Breast epithelium (tissue), 4 donors: ENCODE measurements around the gene RPH3AL. TPM values are rescaled to one million over a fixed set of nuclear protein-coding genes. Genes with fewer than 3 reads are reported as not detected.

Experiments
- DNase-seq, 2 donors: peaks; one replicate each; pipeline ENCODE4 v3.0.0-alpha.2; 2019; ENCODE audit warnings: low spot score in 2 of 2
- H3K27ac ChIP-seq, 2 donors: fragments of 200-600 bp; sonication (generic) in 1 of 2; one replicate each; pipeline ENCODE4 v1.5.1; 2016 to 2019; ENCODE audit warnings: mild to moderate bottlenecking in 1 of 2
- H3K27me3 ChIP-seq, 2 donors: fragments of 200-600 bp; sonication (generic) in 1 of 2; one replicate each; pipeline versions ENCODE4 v1.5.1 to v1.6.0; 2017 to 2019; ENCODE audit warnings: control low read depth in 1 of 2, mild to moderate bottlenecking in 1 of 2
- H3K36me3 ChIP-seq: fragments of 200-600 bp; one replicate; pipeline ENCODE4 v1.5.1; 2019
- H3K4me1 ChIP-seq, 2 donors: fragments of 200-600 bp; sonication (generic); one replicate each; pipeline ENCODE4 v1.5.1; 2016 to 2019; ENCODE audit warnings: control low read depth in 1 of 2
- H3K4me3 ChIP-seq, 3 donors: fragments of 200-600 bp; sonication (generic); 1 replicate in 2 of 3; 2 replicates in 1 of 3; pipeline ENCODE4 v1.5.1; 2016 to 2019; ENCODE audit warnings: mild to moderate bottlenecking in 3 of 3, moderate library complexity in 2 of 3
- H3K9me3 ChIP-seq, 2 donors: fragments of 200-600 bp; sonication (generic) in 1 of 2; one replicate each; pipeline ENCODE4 v1.5.1; 2016 to 2019; ENCODE audit warnings: control low read depth in 1 of 2
- POLR2A ChIP-seq: fragments of 450-650 bp; IDR thresholded peaks from one replicate; pipeline ENCODE4 v1.6.1; 2016; ENCODE audit warnings: antibody characterized with exemption, mild to moderate bottlenecking, moderate library complexity
- POLR2AphosphoS5 ChIP-seq, 3 donors: sonication (generic); formaldehyde crosslinking; IDR thresholded peaks; one replicate each; pipeline ENCODE4 v1.6.1; 2017; ENCODE audit warnings: antibody characterized with exemption in 3 of 3
- intact Hi-C: fragments of 100-400 bp; cut with DNase I; formaldehyde crosslinking; loops from one replicate; pipeline ENCODE4 v1.15.1; 2023; ENCODE audit warnings: low total_unique reads
- total RNA-seq, 3 donors: library from RNA; depleted of rRNA; stranded (reverse); fragments of >200 nt; gene quantifications; one replicate each; pipeline ENCODE4 v1.1.0, GENCODE V29; 2016
- TF ChIP-seq, protein P1 (sequence below), 3 donors: fragments of 450-650 bp; IDR thresholded peaks; one replicate each; pipeline ENCODE4 v1.5.1; 2016 to 2017; ENCODE audit warnings: antibody characterized with exemption in 3 of 3, mild to moderate bottlenecking in 3 of 3, moderate library complexity in 3 of 3

Gene RPH3AL
- total RNA-seq, 3 donors from 2014 or later = 9.6 to 15.7 (median 15.4) TPM

DNA sequence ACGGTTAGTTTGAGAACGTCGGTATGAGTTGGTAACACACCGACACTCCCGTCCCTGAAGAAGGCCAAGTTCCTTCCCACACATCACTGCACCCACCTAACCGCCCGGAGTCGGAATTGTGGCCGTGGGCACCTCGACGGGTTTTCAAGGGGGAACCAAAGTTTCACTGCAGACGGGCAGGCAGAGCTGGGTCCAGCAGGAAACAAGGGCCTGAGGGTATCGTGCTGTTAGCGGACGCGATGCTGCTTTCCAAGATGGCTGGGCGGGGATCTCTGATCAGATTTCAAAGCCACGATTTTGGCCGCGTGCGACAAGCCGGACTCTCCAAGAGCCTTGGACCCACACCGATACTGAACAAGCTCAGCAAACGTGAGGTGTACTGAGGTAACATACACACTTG, 88.8 kb downstream of the RPH3AL start:
- no peak overlapping the region for H3K27ac ChIP-seq
- no peaks in the 10 kb centered on the region for H3K27me3 ChIP-seq
- intact Hi-C loops = no loop called here
- peak; percentile 13 to 45 for DNase-seq
- no peak overlapping the region for H3K4me3 ChIP-seq
- no peaks in the 10 kb centered on the region for H3K4me1 ChIP-seq
- TF ChIP-seq, protein P1, sequence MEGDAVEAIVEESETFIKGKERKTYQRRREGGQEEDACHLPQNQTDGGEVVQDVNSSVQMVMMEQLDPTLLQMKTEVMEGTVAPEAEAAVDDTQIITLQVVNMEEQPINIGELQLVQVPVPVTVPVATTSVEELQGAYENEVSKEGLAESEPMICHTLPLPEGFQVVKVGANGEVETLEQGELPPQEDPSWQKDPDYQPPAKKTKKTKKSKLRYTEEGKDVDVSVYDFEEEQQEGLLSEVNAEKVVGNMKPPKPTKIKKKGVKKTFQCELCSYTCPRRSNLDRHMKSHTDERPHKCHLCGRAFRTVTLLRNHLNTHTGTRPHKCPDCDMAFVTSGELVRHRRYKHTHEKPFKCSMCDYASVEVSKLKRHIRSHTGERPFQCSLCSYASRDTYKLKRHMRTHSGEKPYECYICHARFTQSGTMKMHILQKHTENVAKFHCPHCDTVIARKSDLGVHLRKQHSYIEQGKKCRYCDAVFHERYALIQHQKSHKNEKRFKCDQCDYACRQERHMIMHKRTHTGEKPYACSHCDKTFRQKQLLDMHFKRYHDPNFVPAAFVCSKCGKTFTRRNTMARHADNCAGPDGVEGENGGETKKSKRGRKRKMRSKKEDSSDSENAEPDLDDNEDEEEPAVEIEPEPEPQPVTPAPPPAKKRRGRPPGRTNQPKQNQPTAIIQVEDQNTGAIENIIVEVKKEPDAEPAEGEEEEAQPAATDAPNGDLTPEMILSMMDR (IDR thresholded peaks at IDR 0.05) = no peak
- TF ChIP-seq POLR2AphosphoS5 (IDR thresholded peaks at IDR 0.05) (no peak), POLR2A (no peak)
- H3K9me3 ChIP-seq = no peaks in the 10 kb centered on the region
- H3K36me3 ChIP-seq = no peaks in the 10 kb centered on the region

DNA sequence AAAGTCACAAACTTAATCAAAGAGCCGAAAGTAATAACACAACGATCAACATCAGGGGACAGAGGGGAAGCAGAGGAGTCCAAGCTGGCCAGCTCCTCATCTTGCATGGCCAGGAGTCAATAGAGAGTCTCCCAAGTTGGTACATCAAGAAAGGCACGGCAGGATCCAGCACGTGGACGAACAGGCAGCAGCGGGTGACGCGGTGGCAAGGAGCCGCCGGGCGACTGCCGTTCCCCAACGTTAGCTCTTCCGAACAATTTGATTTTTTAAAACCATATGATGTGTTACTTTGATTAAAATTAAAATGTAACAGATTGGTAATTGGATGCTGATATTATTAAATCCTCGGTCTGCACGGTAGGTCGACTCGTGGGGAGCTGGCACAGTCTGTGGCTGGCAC, 89.3 kb downstream of the RPH3AL start:
- DNase-seq = peak; percentile 6 to 17
- TF ChIP-seq POLR2AphosphoS5 (IDR thresholded peaks at IDR 0.05) (no peak), POLR2A (no peak)
- TF ChIP-seq, protein P1 (IDR thresholded peaks at IDR 0.05) = no peak
- Histone ChIP-seq H3K36me3 (no peaks in the 10 kb centered on the region), H3K27me3 (no peaks in the 10 kb centered on the region), H3K9me3 (no peaks in the 10 kb centered on the region), H3K4me1 (no peaks in the 10 kb centered on the region), H3K4me3 (no peak overlapping the region), H3K27ac (no peak overlapping the region)
- intact Hi-C loops = no loop called here

DNA sequence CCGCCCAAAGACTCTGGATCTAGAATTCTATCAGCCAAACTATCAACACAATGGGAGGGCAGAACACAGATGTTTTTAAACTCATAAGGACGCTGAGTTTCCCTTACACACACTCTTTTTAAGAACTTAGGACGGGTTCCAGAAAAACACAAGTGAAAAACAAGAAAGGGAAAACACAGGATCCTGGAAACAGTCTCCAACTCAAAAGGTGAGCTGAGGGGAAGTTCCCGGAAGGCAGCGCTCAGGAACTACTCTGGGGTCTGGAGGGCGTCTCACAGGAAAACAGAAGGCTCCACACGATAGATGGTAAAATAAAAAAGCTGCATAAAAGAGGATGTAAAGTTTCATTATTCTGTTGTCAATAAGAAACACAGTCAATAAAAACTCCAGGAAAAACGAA, 91.0 kb downstream of the RPH3AL start:
- H3K27me3 ChIP-seq = no peaks in the 10 kb centered on the region
- no peaks in the 10 kb centered on the region for H3K36me3 ChIP-seq
- no peak for DNase-seq
- no peaks in the 10 kb centered on the region for H3K9me3 ChIP-seq
- H3K27ac ChIP-seq = no peak overlapping the region
- no peaks in the 10 kb centered on the region for H3K4me1 ChIP-seq
- TF ChIP-seq, protein P1 (IDR thresholded peaks at IDR 0.05) = no peak
- TF ChIP-seq POLR2AphosphoS5 (IDR thresholded peaks at IDR 0.05) = no peak
- TF ChIP-seq POLR2A = no peak
- H3K4me3 ChIP-seq = no peak overlapping the region
- intact Hi-C loops = no loop called here

DNA sequence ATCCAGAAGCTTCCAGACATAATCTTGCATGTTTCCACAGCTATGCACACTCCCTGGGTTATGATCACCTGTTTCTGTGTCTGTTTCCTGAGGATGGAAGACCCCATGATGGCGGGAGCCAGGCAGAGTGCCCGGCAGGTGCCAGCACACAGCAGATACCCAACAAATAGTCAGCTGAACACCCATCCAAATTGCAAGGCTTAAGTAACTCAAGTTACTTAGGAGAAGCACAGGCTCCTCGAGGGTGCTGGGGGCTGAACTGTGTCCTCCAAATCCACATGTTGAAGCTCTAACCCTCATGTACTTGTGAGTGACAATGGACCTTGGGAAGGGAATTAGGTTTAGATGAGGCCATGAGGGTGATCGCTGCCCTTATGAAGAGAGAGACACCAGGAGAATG, 91.7 kb downstream of the RPH3AL start:
- intact Hi-C loops = no loop called here
- Histone ChIP-seq H3K9me3 (no peaks in the 10 kb centered on the region), H3K4me3 (no peak overlapping the region), H3K36me3 (no peaks in the 10 kb centered on the region), H3K4me1 (no peaks in the 10 kb centered on the region), H3K27ac (peak overlapping the region in 1 of 2 donors; percentile 48), H3K27me3 (no peaks in the 10 kb centered on the region)
- DNase-seq = peak in 1 of 2 donors; percentile 2
- TF ChIP-seq POLR2AphosphoS5 (IDR thresholded peaks at IDR 0.05) (no peak), POLR2A (no peak)
- TF ChIP-seq, protein P1 (IDR thresholded peaks at IDR 0.05) = no peak

DNA sequence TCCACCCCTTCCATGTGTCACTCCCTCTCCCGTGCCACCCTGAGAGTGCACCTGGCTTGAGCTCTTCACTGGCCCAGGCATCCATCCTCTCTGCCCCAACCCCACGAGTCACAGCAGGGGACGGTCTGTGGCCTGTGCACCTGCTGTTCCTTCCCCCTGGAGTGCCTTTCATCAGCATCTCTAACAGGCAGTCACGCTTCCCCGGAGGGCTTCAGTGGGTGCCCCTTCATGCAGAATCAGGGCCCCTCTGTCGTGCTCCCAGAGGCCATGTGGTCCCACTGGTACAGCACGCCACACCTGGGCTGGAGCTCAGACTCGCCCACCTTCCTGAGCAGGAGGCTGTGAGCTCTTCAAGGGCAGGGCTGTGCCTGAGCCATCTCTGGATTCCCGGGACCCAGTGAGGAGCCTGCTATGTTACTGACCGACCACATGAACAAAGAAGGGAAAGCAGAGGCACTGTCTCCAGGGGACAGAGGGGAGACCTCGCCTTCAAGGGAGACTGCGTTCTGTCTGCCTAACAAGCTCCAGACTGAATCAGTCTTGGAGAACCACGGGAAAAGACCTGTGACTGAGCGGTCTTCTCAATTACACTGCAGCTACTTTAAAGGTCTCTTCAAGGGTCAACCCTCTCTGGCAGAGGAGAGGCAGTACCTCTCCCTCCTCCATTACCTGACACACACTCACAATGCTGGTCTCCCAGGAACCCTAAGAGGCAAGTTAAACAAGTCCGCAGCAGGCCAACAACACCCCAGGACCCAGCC, 92.4 kb downstream of the RPH3AL start:
- intact Hi-C loops = no loop called here
- no peak for TF ChIP-seq POLR2AphosphoS5 (IDR thresholded peaks at IDR 0.05)
- no peak for TF ChIP-seq POLR2A
- TF ChIP-seq, protein P1 (IDR thresholded peaks at IDR 0.05) = no peak
- Histone ChIP-seq H3K27ac (peak overlapping the region in 1 of 2 donors; percentile 48), H3K36me3 (no peaks in the 10 kb centered on the region), H3K27me3 (no peaks in the 10 kb centered on the region), H3K4me3 (no peak overlapping the region), H3K9me3 (no peaks in the 10 kb centered on the region), H3K4me1 (no peaks in the 10 kb centered on the region)
- DNase-seq = peak in 1 of 2 donors; percentile 34
